ENCODE results near the gene ARMH4.
"Not testable (repeated sequence)": the region's sequence is repeated elsewhere in the genome, so short reads cannot be mapped to it uniquely, and the experiment has no call there.

The ARMH4 gene

GRCh38 chr14:58146399-58146798 is 5.6 kb downstream of the ARMH4 start:
- DNase-seq (ENCODE audit: low read depth in 2 of 2): no peak

DNA sequence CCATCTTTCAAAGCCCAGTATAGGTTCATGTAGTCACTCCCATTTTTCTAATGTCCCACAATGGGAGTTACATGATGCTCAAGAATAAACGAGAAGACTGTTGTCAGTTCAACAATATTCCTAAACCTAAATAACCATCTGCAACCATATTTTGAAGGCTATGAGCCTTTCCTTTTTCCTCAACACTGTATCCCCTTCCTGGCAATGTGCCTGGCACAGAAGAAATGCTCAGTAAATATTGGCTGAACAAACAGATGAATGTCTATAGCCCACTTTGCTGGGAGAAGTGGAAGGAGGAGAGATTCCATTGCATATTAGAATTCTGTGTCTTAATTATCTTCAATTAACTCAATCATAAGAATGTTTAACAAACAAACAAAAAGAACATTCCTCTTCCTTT is 6.1 kb downstream of the ARMH4 start:
- no peak for DNase-seq (ENCODE audit: low read depth in 2 of 2)

- DNase-seq (ENCODE audit: low read depth in 2 of 2): no peak
Observed at GRCh38 chr14:58143106-58143505, 8.9 kb downstream of the ARMH4 start.

GRCh38 chr14:58141893-58142292 is 10.1 kb downstream of the ARMH4 start:
- no peak for DNase-seq (ENCODE audit: low read depth in 2 of 2)

GRCh38 chr14:58138714-58139482 is 13.1 kb downstream of the ARMH4 start:
- no peak for DNase-seq (ENCODE audit: low read depth in 2 of 2)

- DNase-seq (ENCODE audit: low read depth in 2 of 2): no peak
Observed at GRCh38 chr14:58138031-58138713, 13.8 kb downstream of the ARMH4 start.

DNA sequence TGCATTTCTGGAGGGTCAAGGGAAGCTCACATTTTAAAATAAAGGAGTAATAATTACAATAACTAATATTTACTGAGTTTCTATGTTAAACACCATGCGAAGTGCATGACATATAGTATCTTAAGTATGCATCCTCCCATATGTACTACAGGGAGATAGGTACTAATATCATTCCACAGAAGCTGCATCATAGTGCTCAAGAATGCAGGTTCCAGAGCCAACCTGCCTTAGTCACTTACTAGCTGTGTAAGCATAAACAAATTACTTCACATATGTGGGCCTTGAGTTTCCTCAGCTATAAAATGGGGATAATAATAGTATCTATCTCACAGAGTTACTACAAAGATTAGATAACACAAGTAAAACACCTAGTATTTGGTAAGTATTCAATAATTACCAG is 18.3 kb downstream of the ARMH4 start:
- no peak for DNase-seq (ENCODE audit: low read depth in 2 of 2)

DNA sequence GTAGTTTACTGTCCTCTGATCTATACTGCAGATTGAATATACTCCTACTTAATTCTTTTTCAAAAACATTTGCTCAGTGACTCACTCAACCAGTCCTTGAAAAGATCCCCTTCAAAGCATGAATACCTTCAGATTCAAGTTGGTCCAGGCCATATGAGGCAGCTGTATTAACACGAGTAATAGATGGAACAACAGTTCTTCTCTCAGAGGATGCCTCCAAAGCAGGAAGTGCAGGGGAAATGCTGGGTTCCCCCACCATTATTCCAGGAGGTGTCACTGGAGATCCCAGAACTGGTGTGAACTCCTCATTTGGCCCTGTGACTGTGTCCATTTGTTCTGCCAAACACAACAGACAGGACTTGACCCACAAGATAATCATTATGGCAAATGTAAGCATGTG is 20.6 kb downstream of the ARMH4 start:
- DNase-seq (ENCODE audit: low read depth in 2 of 2): no peak

DNA sequence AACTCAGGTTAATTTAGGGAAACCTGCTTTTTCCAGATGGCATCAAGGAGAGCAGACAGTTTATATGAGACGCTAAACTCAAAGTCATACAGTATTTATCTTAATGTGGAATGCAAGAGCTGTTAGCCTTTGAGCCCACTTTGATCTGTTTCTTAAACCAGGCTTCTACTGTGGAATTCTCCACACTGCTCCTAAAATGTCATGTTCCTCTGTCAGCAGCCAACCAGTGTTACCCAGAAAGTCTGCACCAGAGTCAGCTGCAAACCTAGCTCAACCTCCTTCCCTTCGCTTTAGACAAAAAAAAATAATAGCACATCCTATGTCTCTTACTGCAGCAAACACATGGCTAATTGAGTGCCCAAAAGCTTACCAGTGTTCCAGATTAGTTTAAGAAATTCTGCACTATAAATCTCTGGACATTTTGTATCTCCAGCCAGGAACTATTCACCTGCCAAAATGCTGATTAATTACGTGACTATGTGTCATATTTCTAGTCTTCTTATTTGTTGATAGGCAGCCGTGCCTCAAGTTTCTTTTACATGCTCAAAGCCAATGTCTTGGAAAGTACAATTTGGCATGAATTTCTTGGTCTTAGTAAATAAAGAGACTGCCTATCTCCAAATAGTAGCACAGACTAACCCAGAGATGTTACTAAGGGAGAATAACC is 21.8 kb downstream of the ARMH4 start:
- DNase-seq (ENCODE audit: low read depth in 2 of 2): no peak

GRCh38 chr14:58129208-58129607 is 22.8 kb downstream of the ARMH4 start:
- no peak for DNase-seq (ENCODE audit: low read depth in 2 of 2)

GRCh38 chr14:58128416-58128815 is 23.6 kb downstream of the ARMH4 start:
- no peak for DNase-seq (ENCODE audit: low read depth in 2 of 2)

DNA sequence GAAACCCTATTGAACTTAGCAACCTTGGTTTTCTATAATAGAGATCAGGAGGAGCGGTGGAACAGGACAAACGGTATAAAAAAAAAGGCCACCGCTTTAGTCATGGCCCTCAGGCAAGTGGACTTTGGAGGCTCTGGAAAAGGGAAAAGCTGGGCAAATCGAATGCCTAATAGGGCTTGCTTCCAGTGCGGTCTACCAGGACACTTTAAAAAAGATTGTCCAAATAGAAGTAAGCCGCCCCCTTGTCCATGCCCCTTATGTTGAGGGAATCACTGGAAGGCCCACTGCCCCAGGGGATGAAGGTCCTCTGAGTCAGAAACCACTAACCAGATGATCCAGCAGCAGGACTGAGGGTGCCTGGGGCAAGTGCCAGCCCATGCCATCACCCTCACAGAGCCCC is 29.5 kb downstream of the ARMH4 start:
- DNase-seq (ENCODE audit: low read depth in 2 of 2): not testable (repeated sequence)

GRCh38 chr14:58121530-58122186 is 30.4 kb downstream of the ARMH4 start:
- DNase-seq (ENCODE audit: low read depth in 2 of 2): no peak

- DNase-seq (ENCODE audit: low read depth in 2 of 2): no peak
Observed at GRCh38 chr14:58119381-58119780, 32.6 kb downstream of the ARMH4 start.

DNA sequence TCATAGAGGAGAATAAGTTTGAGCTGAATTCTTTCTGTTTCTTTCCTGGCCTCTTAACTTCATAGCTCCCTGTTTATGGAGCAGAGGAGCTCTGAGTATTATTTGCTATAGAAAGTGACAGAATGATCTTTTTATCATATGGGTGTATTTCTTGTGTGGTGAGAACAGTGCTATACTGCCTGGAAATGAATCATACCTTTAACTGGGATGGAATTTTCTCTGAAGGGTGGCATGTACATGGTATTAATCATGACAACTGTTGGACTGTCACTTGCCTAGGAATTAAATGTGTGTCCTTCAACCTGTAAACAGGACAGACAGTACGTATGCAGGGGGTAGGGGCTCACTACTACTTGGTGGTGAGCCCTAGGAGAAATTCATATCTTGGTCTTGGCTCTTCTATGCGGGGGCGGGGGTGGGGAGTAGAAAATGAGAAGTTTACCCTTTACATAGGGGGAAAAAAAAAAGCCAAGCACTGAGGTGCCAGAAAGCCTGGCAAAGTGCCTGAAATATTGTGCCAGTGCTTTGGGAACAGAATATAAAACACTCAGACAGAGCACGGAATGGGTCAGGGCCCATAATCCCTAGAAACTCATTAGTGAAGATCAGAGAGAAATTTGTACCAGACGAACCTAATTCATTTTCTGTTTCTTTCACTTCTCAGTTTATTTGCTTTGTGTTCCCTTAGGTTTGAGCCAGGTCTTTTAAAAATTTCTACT is 33.8 kb downstream of the ARMH4 start:
- DNase-seq (ENCODE audit: low read depth in 2 of 2): no peak

DNA sequence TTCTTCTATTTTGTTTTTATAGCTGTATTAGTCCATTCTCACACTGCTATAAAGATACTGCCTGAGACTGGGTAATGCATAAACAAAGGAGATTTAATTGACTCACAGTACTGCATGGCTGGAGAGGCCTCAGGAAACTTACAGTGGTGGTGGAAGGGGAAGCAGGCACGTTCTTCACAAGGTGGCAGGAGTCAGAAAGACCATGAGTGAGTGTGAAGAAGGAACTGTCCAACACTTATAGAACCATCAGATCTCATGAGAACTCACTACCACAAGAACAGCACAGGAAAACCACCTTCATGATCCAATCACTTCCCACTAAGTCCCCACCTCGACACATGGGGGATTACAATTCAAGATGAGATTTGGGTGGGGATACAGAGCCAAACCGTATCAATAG is 42.3 kb downstream of the ARMH4 start:
- DNase-seq (ENCODE audit: low read depth in 2 of 2): no peak

DNA sequence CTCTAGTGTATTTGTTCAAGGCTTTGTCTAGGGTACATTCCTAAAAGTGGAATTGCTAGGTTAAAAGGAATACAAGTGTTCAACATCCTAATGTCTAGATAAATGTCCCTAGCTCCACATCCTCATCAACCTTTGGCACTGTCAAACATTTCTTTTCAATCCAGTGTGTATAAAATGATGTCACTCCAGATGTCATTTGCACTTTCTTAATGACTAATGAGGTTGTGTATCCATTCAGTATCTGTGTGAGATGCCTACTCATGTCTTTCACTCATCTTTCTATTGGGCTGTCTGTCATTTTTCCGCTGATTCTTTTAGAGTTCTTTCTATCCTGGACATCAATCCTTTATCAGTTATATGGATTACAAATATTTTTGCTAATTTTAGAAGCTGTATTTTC is 43.3 kb downstream of the ARMH4 start:
- no peak for DNase-seq (ENCODE audit: low read depth in 2 of 2)

DNA sequence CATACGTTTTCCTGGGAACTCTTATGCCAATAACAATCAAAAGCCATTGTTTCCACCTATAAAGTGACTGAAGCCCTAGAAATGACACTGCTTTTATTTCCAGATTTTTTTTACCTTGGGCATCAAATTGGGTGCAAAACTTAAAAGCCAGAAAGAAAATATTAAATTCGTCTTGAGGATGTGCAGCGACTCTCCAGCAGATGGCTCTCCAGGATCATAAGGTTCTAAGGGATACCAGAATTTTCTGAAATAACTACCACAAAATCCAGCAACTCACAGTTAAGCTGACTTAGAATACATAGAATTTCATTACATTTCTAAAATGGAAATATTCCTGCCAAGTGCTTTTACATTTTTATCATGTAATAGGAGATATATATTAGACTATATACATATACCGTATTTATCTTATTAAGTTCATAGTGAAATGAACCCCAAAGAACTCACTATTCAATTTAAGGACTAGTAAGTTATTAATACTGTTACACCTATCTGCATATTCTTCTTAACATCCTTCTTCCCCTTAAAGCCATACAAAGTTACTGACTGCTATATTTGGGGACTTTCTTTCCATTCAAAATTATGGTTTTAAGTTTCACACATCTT is 44.0 kb downstream of the ARMH4 start:
- DNase-seq (ENCODE audit: low read depth in 2 of 2): no peak

- no peak for DNase-seq (ENCODE audit: low read depth in 2 of 2)
Observed at GRCh38 chr14:58107041-58107440, 45.0 kb downstream of the ARMH4 start.

DNA sequence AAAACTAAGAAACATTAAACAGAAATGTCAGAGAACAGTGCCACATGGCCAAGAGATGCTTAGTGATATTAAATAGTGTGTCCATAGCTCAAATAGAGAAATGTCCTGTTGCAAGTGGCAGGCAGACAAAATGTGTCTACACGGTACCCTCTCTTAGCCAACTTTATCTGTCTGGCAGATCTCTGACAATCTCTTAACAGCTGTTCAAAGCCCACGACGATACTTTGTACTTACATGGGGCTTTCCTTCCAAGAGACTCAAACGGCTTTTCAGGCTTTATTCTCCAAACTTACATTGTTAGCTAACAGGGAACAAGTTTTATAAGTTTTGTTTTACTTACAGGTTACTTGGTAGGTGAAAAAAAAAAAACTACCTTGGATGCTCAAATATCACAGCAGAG is 45.6 kb downstream of the ARMH4 start:
- DNase-seq (ENCODE audit: low read depth in 2 of 2): no peak

DNA sequence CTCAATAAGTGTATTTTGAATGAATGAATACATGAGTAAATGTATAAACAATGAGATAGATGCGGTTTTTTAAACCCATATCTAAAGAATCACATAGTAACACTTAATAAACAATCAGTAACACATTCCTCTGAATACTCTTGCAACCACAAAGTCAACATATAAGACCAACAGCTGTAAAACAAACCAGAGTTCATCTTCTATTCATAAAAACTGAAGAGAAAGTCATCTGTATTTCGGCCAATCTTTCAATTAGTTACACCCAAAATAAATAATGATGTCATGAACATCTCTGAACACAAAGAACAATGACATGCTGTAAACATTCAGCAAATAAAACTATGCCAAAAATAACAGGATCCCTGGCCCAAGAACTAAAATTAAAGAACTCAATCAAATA is 47.2 kb downstream of the ARMH4 start:
- DNase-seq (ENCODE audit: low read depth in 2 of 2): no peak
